HG02840 (cell line): ENCODE results near the gene TRIM47.

Experiments
- ATAC-seq: cut with Tn5 transposase; IDR thresholded peaks from one replicate; pipeline ENCODE4 v1.9.1; 2021; ENCODE audit warnings: mild to moderate bottlenecking, moderate library complexity, moderate number of reproducible peaks; ENCODE audit not compliant: unreplicated experiment, low FRiP score

The TRIM47 gene

GRCh38 chr17:75834279-75834920 is 44.0 kb downstream of the TRIM47 start:
- no peak for ATAC-seq

- ATAC-seq = no peak
Observed at GRCh38 chr17:75832652-75833400, 45.6 kb downstream of the TRIM47 start.

- no peak for ATAC-seq
Observed at GRCh38 chr17:75832164-75832651, 46.2 kb downstream of the TRIM47 start.

- no peak for ATAC-seq
Observed at GRCh38 chr17:75831032-75831571, 47.3 kb downstream of the TRIM47 start.

- ATAC-seq = no peak
Observed at GRCh38 chr17:75830164-75831031, 48.0 kb downstream of the TRIM47 start.

- no peak for ATAC-seq
Observed at GRCh38 chr17:75829747-75830146, 48.6 kb downstream of the TRIM47 start.

GRCh38 chr17:75828741-75829140 is 49.6 kb downstream of the TRIM47 start:
- ATAC-seq = no peak

- ATAC-seq = no peak
Observed at GRCh38 chr17:75828076-75828400, 50.3 kb downstream of the TRIM47 start.

- no peak for ATAC-seq
Observed at GRCh38 chr17:75827308-75828075, 50.9 kb downstream of the TRIM47 start.

GRCh38 chr17:75826561-75827307 is 51.6 kb downstream of the TRIM47 start:
- no peak for ATAC-seq

GRCh38 chr17:75825748-75826370 is 52.5 kb downstream of the TRIM47 start:
- ATAC-seq = no peak

GRCh38 chr17:75825149-75825552 is 53.2 kb downstream of the TRIM47 start:
- no peak for ATAC-seq

GRCh38 chr17:75824666-75825065 is 53.7 kb downstream of the TRIM47 start:
- no peak for ATAC-seq
